MM.1S (cell line): Measurements from ENCODE around the gene HTR7.

Source experiments
- CTCF ChIP-seq: fragments of 300-600 bp; sonication (generic); IDR thresholded peaks from 2 replicates; pipeline ENCODE4 v1.5.1; 2016; ENCODE audit warnings: antibody characterized with exemption, low read length, mixed read lengths
- EZH2 ChIP-seq: fragments of 300-600 bp; sonication (generic); optimal IDR thresholded peaks from 2 replicates; pipeline ENCODE3; 2017; ENCODE audit warnings: low read depth, mild to moderate bottlenecking, antibody characterized with exemption, low read length, mixed read lengths

GRCh38 chr10:90832111-90832510 is 25.7 kb downstream of the HTR7 start:
- TF ChIP-seq CTCF (no peak), EZH2 (no peak)
